GM19023 (cell line): ENCODE results near the gene AMOTL1.
"Not testable (repeated sequence)": the region's sequence is repeated elsewhere in the genome, so short reads cannot be mapped to it uniquely, and the experiment has no call there.

Experiments used
- ATAC-seq: cut with Tn5 transposase; IDR thresholded peaks from one replicate; pipeline ENCODE4 v1.9.1; 2021; ENCODE audit warnings: mild to moderate bottlenecking, moderate library complexity; ENCODE audit not compliant: unreplicated experiment

Gene AMOTL1

GRCh38 chr11:94769880-94770279, 1.7 kb downstream of the AMOTL1 start:
- no peak for ATAC-seq

- no peak for ATAC-seq
These were observed 2.5 kb downstream of the AMOTL1 start for GRCh38 chr11:94770563-94771120.

- ATAC-seq, result no peak
These were observed 3.2 kb downstream of the AMOTL1 start for GRCh38 chr11:94771390-94771789.

- no peak for ATAC-seq
These were observed 3.8 kb downstream of the AMOTL1 start for GRCh38 chr11:94771951-94772350.

DNA sequence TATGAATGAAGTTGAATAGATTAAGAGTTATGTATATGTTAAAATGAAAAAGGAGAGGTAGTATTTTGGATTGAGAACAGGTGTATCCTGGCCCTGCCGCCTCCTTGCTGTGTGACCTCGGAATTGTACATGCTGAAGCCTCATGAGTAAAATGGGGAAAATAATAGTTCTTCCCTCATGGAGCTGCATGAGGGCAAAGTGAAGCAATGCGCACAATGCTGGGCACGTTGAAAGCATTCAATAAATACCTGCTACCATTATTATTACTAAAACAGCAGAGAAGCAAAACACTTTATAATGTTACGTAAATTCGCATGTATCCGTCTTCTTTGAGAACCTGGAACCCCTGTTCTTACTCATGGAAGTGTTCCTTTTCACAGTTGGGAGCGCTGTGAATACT, 5.7 kb downstream of the AMOTL1 start:
- no peak for ATAC-seq

DNA sequence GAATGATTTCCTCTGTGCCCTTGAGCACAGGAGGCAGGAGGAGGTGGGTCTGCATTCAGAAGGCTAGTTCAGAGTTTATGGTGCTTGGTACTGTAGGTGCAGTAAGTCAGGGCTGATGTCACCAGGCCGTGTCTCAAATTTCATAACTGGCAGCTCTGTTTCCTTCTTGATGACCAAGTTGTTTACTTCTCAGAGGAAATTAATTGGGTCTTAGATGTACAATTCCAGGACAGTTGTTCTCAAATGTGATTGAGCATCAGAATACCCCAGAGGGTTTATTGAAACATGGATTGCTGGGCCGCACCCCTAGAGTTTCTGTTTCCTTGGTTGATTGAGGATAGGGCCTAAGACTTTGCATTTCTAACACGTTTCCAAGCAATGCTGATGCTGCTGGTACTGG, 6.2 kb downstream of the AMOTL1 start:
- no peak for ATAC-seq

DNA sequence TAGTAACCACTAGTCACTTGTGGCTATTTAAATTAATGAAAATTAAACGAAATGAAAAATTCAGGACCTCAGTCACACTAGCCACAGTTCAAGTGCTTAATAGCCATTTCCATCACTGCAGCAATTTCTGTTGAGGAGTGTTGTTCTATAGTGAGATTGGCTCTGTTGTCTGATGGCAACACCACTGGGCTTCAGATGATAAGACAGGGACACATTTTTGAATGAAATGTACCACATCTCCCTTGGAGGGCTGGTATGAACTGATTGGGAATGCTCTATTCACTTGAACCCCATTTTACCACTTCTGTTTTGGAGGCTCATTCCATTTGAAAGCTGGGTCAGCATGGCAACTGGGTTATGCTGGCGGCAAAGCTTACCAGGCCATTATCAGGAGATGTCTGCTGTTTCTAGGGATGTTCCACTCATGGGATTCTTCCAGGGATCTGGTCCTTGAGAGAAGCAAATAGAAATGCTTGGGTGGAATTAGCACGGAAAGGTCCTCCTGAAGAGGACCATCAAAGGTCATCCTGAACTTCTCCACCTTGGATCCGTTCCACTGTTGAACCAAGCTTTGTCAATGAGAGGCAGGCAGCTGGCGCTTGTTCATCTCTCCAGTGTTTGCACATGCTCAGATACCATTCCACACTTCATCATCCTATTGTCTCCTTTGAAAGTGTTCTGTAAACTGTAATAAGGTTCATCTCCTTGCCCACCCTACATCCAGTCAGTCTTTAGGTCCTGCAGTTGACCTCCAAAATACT, 7.6 kb downstream of the AMOTL1 start:
- no peak for ATAC-seq

GRCh38 chr11:94776351-94777321, 8.5 kb downstream of the AMOTL1 start:
- ATAC-seq, result no peak

DNA sequence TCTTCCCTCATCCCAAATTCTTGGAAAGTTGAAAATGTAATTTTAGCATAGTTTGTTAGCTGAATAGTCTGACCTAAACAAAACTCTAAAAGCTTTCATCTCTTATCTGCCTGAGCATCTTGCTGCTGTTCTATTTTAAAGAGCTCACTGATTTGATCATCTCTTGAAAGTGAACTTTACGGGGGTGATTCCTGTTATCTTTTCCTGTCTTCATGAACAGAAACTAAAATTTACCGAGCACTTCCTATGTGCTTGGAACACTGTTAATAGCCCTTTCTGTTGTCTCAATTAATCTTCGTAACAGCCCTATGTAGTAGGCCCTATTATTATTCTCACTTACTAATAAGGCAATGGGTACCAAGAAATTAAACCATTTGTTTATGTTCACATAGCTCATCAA, 12.3 kb downstream of the AMOTL1 start:
- no peak for ATAC-seq

DNA sequence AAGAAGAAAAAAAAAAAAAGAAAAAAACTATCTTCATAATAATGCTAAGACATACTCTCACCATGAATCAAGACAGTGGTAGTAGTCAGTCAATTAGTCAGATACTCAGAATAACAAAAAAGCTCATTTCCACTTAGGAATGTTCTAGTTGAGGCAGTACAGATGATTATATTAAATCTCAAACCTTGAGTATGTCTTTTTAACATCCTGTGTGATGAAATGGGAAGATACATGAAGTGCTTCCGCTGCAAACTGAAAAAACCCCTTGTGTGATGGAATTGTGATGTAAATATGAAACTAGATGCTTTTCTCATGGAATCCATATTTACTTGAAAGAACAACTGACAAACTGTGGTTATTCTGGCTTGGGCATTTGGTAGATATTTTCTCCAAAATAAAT, 13.7 kb downstream of the AMOTL1 start:
- ATAC-seq, result no peak

- no peak for ATAC-seq
These were observed 14.3 kb downstream of the AMOTL1 start for GRCh38 chr11:94782446-94782845.

DNA sequence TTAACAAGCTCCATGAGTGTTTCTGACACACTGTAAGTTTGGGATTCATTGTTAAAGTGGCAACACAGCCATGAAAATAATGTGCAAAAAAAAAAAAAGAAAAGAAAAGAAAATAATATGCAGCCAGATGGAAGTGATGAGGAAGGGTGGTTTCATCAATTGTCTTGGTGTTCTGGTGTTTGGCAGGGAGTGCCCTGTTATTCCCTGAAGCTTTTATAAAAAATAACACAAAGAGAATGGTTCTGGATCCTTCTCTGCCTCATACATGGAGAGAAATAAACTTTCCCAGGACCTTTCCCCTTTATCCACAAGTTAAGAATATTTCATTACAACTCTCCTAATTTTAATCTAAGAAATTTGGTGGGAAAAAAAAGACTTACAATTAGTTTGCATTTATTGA, 16.7 kb downstream of the AMOTL1 start:
- ATAC-seq, result no peak

DNA sequence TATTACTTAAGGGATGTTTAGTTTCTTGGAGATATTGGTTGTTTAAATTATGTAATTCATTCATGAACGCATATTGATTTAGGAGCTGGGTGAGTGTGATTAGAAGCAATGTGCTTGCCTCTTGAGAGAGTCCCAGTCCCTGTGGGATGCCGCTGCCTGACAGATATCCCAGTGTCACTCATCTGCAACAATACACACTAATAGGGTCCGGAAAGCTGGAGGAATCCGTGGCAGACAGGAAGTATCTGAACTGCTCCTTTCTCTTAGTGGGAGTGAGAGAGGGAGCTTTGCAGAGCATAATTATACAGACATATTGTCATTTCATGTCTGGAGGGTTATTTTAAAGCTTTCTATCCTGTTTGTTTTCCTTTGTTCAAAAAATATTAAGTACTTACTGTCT, 17.4 kb downstream of the AMOTL1 start:
- no peak for ATAC-seq

GRCh38 chr11:94786264-94787126, 18.3 kb downstream of the AMOTL1 start:
- peak; percentile 66 for ATAC-seq

DNA sequence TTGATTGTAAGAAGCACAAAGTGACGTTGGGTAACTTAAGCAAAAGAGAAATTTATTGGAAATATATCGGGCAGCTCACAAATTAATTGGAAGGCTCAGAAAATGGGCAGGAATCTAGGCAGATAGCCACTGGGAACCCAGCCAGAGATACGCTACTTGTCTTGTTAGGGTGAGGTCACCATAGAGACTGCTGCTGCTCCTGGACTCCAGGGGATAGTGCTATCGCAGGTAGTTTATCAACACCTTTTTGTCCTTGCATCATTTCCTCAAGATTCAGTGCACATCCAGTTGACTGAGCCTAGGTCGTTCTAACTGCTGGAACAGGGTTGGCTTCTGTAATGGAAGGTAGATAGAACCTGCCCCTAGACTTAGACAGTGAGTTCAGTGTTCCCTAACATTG, 19.6 kb downstream of the AMOTL1 start:
- ATAC-seq, result no peak

- ATAC-seq, result no peak
These were observed 20.2 kb downstream of the AMOTL1 start for GRCh38 chr11:94788396-94788795.

GRCh38 chr11:94790197-94790596, 22.0 kb downstream of the AMOTL1 start:
- no peak for ATAC-seq

DNA sequence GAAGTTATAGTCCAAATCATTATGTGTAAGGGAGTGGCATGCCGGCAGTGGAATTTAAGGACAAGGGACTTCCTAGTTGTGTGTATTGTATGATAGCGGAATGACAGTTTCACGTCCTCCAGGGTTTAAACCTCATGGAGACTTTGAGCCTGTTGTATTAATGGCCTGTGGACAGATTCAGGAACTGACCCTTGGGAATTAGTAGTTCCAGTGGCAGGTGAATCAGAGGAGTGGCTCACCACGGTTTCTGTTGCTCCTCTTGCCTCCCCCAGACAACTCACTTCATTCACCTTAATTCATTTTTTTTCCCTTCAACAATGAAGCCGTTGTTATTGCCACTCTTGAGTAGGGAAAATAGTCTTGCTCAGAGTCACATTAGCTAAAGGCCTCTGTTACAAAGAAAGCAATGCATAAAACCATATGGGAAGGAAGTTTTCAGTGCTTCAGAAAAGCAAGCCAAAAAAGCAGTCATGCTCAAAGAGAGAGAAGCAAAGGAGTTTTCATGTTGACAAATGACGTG, 22.6 kb downstream of the AMOTL1 start:
- no peak for ATAC-seq

DNA sequence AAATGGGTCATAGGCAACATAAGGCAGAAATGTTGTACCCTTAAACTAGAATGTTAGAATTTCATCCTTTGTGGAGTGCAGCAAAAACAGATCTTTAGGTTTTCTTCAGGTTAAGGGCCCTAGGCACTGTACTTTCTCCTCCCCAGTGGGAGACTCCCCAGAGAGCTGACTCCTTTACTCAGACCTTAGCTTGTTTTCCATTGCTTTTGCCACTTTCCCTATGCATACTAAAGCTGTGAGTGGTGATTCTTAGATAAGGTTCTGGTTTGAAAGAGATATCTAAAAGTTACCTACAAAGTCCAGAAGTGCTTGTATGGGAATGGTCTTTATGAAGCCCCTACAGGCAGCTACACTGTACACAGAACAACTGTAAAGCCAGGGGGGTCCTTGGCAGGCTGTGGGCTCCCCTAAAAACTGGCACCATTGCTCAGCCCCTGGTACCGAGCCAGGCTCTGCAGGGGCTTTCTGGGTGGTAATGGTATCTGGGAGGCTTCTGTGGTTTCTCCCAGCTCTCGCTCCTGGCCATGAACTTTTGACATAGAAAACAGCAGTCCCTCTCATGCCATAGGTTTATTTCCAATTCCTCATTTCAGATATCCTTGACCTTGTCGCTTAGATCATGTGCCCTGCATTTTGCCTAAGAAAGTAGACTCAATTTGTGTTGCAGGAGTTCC, 23.2 kb downstream of the AMOTL1 start:
- no peak for ATAC-seq

DNA sequence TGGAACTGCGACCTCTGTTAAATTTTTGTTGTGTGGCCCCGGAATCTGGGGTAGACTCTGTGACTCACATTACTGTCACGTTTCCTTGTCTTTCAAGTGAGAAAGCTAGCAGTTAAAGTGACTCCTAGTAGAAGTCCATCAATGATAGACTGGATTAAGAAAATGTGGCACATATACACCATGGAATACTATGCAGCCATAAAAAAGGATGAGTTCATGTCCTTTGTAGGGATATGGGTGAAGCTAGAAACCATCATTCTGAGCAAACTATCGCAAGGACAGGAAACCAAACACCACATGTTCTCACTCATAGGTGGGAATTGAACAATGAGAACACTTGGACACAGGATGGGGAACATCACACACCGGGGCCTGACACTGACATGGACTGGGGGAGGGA, 23.8 kb downstream of the AMOTL1 start:
- not testable (repeated sequence) for ATAC-seq
